ENCODE results near the gene RPS27A. TPM values are rescaled to one million over a fixed set of nuclear protein-coding genes. Genes with fewer than 3 reads are reported as not detected.

The RPS27A gene
- polyA plus RNA-seq, 1 donor from 2014 or later: 1,842 TPM

- no peaks in the 10 kb centered on the region for H3K9me3 ChIP-seq (ENCODE audit: low read length)
- H3K36me3 ChIP-seq (ENCODE audit: insufficient read depth, low read length): no peaks in the 10 kb centered on the region
- no peaks in the 10 kb centered on the region for H3K79me2 ChIP-seq (replicated peaks; ENCODE audit: insufficient read depth, low read length)
- TF ChIP-seq RAD21 (conservative IDR thresholded peaks at IDR 0.05) (no peak), SMC3 (conservative IDR thresholded peaks at IDR 0.05; ENCODE audit: poor library complexity) (no peak), EZH2 (IDR thresholded peaks at IDR 0.05; ENCODE audit: borderline replicate concordance, insufficient read depth, low read length, poor library complexity, severe bottlenecking) (no peak), CTCF (IDR thresholded peaks at IDR 0.05; ENCODE audit: poor library complexity, severe bottlenecking) (no peak), MXI1 (conservative IDR thresholded peaks at IDR 0.05; ENCODE audit: poor library complexity, severe bottlenecking) (no peak), POLR2AphosphoS5 (IDR thresholded peaks at IDR 0.05) (no peak), TAF1 (IDR thresholded peaks at IDR 0.05; ENCODE audit: low read depth) (no peak), EP300 (conservative IDR thresholded peaks at IDR 0.05; ENCODE audit: poor library complexity, severe bottlenecking) (no peak), REST (IDR thresholded peaks at IDR 0.05; ENCODE audit: borderline replicate concordance) (no peak)
- peak overlapping the region; percentile 66 for H2AFZ ChIP-seq (ENCODE audit: low read depth, low read length)
- no peaks in the 10 kb centered on the region for H3K27me3 ChIP-seq (ENCODE audit: insufficient read depth, low read depth, low read length)
- no peaks in the 10 kb centered on the region for H3F3A ChIP-seq (ENCODE audit: insufficient read depth, low read length, poor library complexity, severe bottlenecking)
- no peaks in the 10 kb centered on the region for H3K9me2 ChIP-seq (ENCODE audit: insufficient read depth, low read length)
- peak overlapping the region; percentile 88 for H3K4me2 ChIP-seq (ENCODE audit: low read length)
- H4K20me1 ChIP-seq (ENCODE audit: insufficient read depth): no peaks in the 10 kb centered on the region
- peak overlapping the region; percentile 70 for H3K9ac ChIP-seq (ENCODE audit: low read length)
- H3K4me3 ChIP-seq (ENCODE audit: low read length): peak overlapping the region; percentile 74
- peak overlapping the region; percentile 61 for H3K27ac ChIP-seq (ENCODE audit: low read length)
Observed at GRCh38 chr2:55268288-55268906, 35.9 kb downstream of the RPS27A start.

GRCh38 chr2:55268907-55269644 is 36.6 kb downstream of the RPS27A start, which contains the start of gene MTIF2:
MTIF2 (minus strand) TSS chr2:55269231; CDS start chr2:55263858, 5,373 bp downstream.
- Histone ChIP-seq H4K20me1 (ENCODE audit: insufficient read depth) (no peaks in the 10 kb centered on the region), H3K36me3 (ENCODE audit: insufficient read depth, low read length) (no peaks in the 10 kb centered on the region), H3K4me3 (ENCODE audit: low read length) (peak within 1 kb of the TSS; percentile 74), H3K27ac (ENCODE audit: low read length) (peak within 1 kb of the TSS; percentile 61), H3K79me2 (replicated peaks; ENCODE audit: insufficient read depth, low read length) (no peaks in the 10 kb centered on the region), H2AFZ (ENCODE audit: low read depth, low read length) (peak within 1 kb of the TSS; percentile 66), H3K4me2 (ENCODE audit: low read length) (peak within 1 kb of the TSS; percentile 88), H3K9me2 (ENCODE audit: insufficient read depth, low read length) (no peaks in the 10 kb centered on the region), H3F3A (ENCODE audit: insufficient read depth, low read length, poor library complexity, severe bottlenecking) (no peaks in the 10 kb centered on the region), H3K9me3 (ENCODE audit: low read length) (no peaks in the 10 kb centered on the region), H3K27me3 (ENCODE audit: insufficient read depth, low read depth, low read length) (no peaks in the 10 kb centered on the region), H3K9ac (ENCODE audit: low read length) (peak within 1 kb of the TSS; percentile 70)
- TF ChIP-seq REST (IDR thresholded peaks at IDR 0.05; ENCODE audit: borderline replicate concordance): peak; percentile 34
- no peak for TF ChIP-seq EZH2 (IDR thresholded peaks at IDR 0.05; ENCODE audit: borderline replicate concordance, insufficient read depth, low read length, poor library complexity, severe bottlenecking)
- TF ChIP-seq MXI1 (conservative IDR thresholded peaks at IDR 0.05; ENCODE audit: poor library complexity, severe bottlenecking): peak; percentile 94
- TF ChIP-seq POLR2AphosphoS5 (IDR thresholded peaks at IDR 0.05): peak; percentile 78
- peak; percentile 89 for TF ChIP-seq TAF1 (IDR thresholded peaks at IDR 0.05; ENCODE audit: low read depth)
- TF ChIP-seq CTCF (IDR thresholded peaks at IDR 0.05; ENCODE audit: poor library complexity, severe bottlenecking): no peak
- TF ChIP-seq SMC3 (conservative IDR thresholded peaks at IDR 0.05; ENCODE audit: poor library complexity): peak; percentile 55
- peak; percentile 37 for TF ChIP-seq RAD21 (conservative IDR thresholded peaks at IDR 0.05)
- TF ChIP-seq EP300 (conservative IDR thresholded peaks at IDR 0.05; ENCODE audit: poor library complexity, severe bottlenecking): no peak

Measured in neural cell (in vitro differentiated cells).